ENCODE data around the gene SPDL1.

The SPDL1 gene

DNA sequence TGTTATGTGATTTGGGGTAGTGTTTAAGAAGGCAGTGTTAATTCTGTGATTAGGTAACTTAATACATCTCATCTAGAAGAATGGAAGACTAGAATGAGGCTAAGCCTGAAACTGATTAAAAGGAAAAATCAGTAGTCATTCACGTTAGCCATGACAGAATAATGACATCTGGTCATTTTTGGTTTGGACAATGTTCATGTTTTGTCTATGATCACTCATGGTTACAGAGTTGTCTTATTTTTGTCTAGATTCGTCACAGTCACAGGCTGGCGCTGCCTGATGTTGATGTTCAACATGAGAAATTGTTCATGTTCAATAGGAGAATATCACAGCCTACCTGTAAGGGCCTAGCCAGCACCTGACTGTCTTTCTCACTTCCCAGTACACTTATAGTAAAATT lies 44.0 kb downstream of the SPDL1 start:
- TF ChIP-seq, protein P1, sequence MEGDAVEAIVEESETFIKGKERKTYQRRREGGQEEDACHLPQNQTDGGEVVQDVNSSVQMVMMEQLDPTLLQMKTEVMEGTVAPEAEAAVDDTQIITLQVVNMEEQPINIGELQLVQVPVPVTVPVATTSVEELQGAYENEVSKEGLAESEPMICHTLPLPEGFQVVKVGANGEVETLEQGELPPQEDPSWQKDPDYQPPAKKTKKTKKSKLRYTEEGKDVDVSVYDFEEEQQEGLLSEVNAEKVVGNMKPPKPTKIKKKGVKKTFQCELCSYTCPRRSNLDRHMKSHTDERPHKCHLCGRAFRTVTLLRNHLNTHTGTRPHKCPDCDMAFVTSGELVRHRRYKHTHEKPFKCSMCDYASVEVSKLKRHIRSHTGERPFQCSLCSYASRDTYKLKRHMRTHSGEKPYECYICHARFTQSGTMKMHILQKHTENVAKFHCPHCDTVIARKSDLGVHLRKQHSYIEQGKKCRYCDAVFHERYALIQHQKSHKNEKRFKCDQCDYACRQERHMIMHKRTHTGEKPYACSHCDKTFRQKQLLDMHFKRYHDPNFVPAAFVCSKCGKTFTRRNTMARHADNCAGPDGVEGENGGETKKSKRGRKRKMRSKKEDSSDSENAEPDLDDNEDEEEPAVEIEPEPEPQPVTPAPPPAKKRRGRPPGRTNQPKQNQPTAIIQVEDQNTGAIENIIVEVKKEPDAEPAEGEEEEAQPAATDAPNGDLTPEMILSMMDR (conservative IDR thresholded peaks at IDR 0.05; ENCODE audit: low read length): no peak
- DNase-seq (ENCODE audit: low read depth): peak; percentile 76
- H3K4me3 ChIP-seq (ENCODE audit: low read length): no peak overlapping the region

DNA sequence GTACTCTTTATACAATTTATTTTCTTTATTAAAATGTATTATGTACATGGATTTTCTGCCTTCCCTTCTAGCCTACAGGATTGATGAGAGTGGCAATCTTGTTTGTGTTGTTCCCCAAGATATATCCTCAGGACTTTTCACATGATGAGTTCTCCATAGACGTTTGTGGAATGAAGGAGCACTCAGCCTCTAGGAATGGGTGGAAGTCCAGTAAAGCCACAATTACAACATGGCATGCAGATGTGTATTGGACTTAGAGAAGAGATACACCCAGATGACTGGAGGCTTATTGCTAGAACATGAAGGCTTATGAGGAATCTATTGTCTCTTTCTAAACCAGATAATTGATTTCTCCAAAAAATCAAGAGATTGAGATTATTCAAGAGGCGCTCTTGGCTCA lies 45.3 kb downstream of the SPDL1 start:
- TF ChIP-seq, protein P1 (conservative IDR thresholded peaks at IDR 0.05; ENCODE audit: low read length): no peak
- peak; percentile 95 for DNase-seq (ENCODE audit: low read depth)
- H3K4me3 ChIP-seq (ENCODE audit: low read length): no peak overlapping the region

DNA sequence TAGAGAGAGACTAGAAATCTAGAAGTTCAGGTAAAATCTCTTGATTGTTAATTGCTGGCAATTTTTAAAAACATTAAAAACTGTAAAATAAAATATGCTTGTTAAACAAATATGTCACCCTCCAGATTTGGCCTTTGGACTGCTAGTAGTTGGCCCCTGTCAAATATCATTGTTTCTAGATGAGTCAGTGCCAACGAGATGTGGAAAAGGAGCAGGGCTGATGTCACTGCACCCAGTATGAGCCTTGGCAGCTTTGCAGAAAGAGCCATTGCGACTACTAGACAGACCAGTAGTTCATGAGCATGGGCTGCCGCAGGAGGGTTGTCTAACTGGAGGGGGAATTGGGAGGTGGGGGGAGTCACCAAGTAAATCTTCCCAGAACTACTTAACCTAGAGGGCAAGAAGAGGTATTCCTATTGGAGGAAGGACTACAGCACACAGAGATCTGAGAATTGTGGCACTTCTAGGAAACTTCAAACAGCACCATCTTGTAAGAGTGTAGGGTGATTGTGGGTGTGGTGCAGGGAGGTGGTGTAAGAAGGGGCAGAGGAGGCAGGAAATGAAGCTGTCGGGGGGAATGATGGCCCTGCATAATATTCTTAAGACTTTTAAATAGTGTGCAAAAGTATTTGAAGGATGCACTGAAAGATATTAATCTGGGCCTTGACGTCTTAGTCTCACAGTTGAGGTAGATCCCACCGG lies 46.4 kb downstream of the SPDL1 start:
- no peak overlapping the region for H3K4me3 ChIP-seq (ENCODE audit: low read length)
- DNase-seq (ENCODE audit: low read depth): peak; percentile 90
- TF ChIP-seq, protein P1 (conservative IDR thresholded peaks at IDR 0.05; ENCODE audit: low read length): 0 out of 2 replicates have a peak, but pooled peaks have one; percentile 3

DNA sequence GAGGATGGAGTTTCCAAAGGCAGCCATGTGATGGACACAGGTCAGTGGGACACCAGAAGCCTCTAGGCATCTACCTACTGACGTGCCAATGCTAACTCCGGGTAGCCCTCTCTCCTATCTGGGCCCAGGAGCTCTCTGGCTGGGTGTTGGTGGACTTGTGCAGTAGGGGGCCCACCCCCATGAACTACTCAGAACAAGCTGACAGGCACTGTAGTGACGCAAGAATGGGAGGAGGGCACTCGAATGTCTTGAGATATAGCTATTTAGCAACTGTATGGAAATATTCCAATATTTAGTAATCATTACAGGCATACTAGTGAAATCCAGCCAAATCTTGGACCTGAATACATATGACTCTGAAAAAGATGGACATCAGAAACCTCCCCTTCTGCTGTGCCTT lies 47.8 kb downstream of the SPDL1 start:
- no peak overlapping the region for H3K4me3 ChIP-seq (ENCODE audit: low read length)
- peak; percentile 90 for DNase-seq (ENCODE audit: low read depth)
- TF ChIP-seq, protein P1 (conservative IDR thresholded peaks at IDR 0.05; ENCODE audit: low read length): no peak

DNA sequence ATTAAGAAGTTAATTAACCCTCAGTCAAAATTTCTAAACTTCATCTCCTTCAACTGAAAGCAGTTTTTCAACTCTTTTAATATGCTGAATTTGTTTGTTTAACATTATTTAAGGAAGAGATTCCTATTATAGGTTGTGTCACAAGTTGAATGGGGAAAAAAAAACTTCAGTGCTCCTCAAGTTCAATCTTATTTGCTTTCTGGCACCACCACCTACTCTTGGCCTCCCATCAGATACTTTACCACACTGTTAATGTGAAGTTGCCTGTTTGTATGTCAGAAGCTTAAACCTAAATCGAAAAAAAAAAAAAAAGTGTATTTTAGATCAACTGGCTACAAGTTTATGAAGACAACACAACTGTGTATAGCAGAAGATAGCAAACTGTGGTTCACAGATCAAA lies 49.4 kb downstream of the SPDL1 start:
- TF ChIP-seq, protein P1 (conservative IDR thresholded peaks at IDR 0.05; ENCODE audit: low read length): no peak
- DNase-seq (ENCODE audit: low read depth): no peak
- H3K4me3 ChIP-seq (ENCODE audit: low read length): no peak overlapping the region

DNA sequence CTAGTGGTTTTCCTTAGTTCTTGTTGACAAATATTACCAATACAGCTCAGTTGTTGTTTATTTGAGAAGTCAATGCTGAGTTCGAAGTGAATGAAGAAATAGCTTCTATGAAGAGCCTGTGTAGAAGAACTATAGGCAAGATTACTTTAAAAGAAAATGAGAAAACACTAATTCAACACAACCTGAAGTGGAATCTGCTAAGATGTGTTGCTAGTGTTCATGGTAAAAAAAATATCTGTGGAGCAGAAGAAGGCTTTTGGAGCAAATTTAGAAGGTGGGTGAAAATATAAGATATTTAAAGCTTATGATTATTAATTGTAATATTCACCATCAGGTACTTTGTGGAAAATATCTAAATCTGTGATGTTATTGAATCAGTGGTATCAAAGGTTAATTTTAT lies 51.0 kb downstream of the SPDL1 start:
- TF ChIP-seq, protein P1 (conservative IDR thresholded peaks at IDR 0.05; ENCODE audit: low read length): no peak
- DNase-seq (ENCODE audit: low read depth): no peak
- H3K4me3 ChIP-seq (ENCODE audit: low read length): no peak overlapping the region

DNA sequence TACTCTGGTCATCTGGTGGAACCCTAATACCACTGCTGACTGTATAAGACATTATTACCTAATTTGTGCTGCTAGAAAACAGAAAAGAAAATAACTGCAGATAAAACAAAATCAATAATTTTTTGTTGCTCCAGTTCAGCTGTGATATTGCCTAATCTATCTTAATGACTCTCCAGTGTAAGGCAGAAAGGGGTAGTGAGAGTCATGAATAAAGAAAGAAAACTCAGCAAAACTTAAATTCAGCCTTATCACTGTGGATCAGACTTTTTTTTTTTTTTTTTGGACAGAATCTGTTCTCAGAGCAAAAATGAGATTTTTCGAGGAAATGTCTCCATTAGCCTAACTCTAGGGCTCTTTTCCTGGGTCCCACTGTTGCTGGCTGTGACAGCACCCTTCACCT lies 52.4 kb downstream of the SPDL1 start:
- no peak overlapping the region for H3K4me3 ChIP-seq (ENCODE audit: low read length)
- TF ChIP-seq, protein P1 (conservative IDR thresholded peaks at IDR 0.05; ENCODE audit: low read length): no peak
- no peak for DNase-seq (ENCODE audit: low read depth)

All from AG10803 (cell line).